Activated CD8-positive, alpha-beta T cell treated with anti-CD3 and anti-CD28 coated beads, Interleukin-2, amount 10 ng/mL, durations not matched to agents 7 days and 5 days (primary cell): ENCODE results near the gene COX7B. TPM values are rescaled to one million over a fixed set of nuclear protein-coding genes. Genes with fewer than 3 reads are reported as not detected.
"Not testable (repeated sequence)": the region's sequence is repeated elsewhere in the genome, so short reads cannot be mapped to it uniquely, and the experiment has no call there.

Experiments
- ATAC-seq: fragments of 150-1000 bp; cut with Tn5 transposase; one replicate; pipeline ENCODE4 v1.10.0; 2021; ENCODE audit warnings: moderate library complexity
- CTCF ChIA-PET: fragments of 350-600 bp; sonication (Branson Sonifier 250); formaldehyde crosslinking; loops from one replicate; lab custom pipeline; 2021; ENCODE audit warnings: antibody characterized with exemption; lab: Charles Lee
- POLR2A ChIA-PET: fragments of 350-600 bp; sonication (Branson Sonifier 250); formaldehyde crosslinking; loops from one replicate; lab custom pipeline; 2021; ENCODE audit warnings: antibody characterized with exemption; lab: Charles Lee
- DNase-seq: peaks from one replicate; pipeline ENCODE4 v3.0.0-alpha.2; 2020
- H3K27ac Mint-ChIP-seq: one replicate; pipeline ENCODE4 v1.8.0; 2021; ENCODE audit warnings: mild to moderate bottlenecking, mixed read lengths
- H3K27me3 Mint-ChIP-seq: one replicate; pipeline ENCODE4 v1.8.0; 2021; ENCODE audit warnings: low read depth, mixed read lengths
- H3K36me3 Mint-ChIP-seq: one replicate; pipeline ENCODE4 v1.8.0; 2021; ENCODE audit warnings: low read depth, mixed read lengths
- H3K4me1 Mint-ChIP-seq: one replicate; pipeline ENCODE4 v1.8.0; 2021; ENCODE audit warnings: low read depth, mixed read lengths
- H3K4me3 Mint-ChIP-seq: one replicate; pipeline ENCODE4 v1.8.0; 2021; ENCODE audit warnings: mild to moderate bottlenecking, mixed read lengths
- H3K9me3 Mint-ChIP-seq: one replicate; pipeline ENCODE4 v1.8.0; 2022; ENCODE audit warnings: mixed read lengths; ENCODE audit not compliant: insufficient read depth
- total RNA-seq, 2 experiments: library from RNA; stranded (reverse); gene quantifications; one replicate each; pipeline ENCODE4 v1.2.3, GENCODE V29; 2021

COX7B gene
- total RNA-seq, 2 experiments from 2014 or later, result 329 to 334 TPM

GRCh38 chrX:77918568-77918967 is 19.3 kb downstream of the COX7B start:
- Mint-ChIP-seq H3K36me3 (peaks cover 2% of the 10 kb centered on the region), H3K27ac (no peak overlapping the region), H3K4me3 (no peak overlapping the region), H3K9me3 (no peaks in the 10 kb centered on the region), H3K4me1 (peaks cover 15% of the 10 kb centered on the region), H3K27me3 (no peaks in the 10 kb centered on the region)
- CTCF ChIA-PET, result interaction anchor here (1.9 to 2.3 kb wide), 2 partner anchors 19 to 106 kb away, joined by 6 to 12 read pairs; partner anchors contain the start of gene COX7B
- DNase-seq, result no peak
- no peak for ATAC-seq
- POLR2A ChIA-PET, result interaction anchor here (0.7 kb wide), 1 partner anchor 8 kb away, joined by 4 read pairs; the partner anchor contains the start of gene ATP7A

DNA sequence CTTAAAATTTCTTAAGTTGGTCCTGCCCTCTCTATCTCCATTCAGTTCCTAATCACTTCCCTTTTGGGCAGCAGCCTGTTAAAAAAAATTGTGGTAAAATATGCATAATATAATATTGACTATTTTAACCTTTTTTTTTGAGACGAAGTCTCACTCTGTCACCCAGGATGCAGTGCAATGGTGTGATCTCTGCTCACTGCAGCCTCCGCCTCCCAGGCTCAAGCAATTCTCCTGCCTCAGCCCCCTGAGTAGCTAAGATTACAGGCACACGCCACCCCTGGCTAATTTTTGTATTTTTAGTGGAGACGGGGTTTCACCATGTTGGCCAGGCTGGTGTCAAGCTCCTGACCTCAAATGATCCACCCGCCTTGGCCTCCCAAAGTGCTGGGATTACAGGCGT is 20.1 kb downstream of the COX7B start:
- ATAC-seq, H3K27ac Mint-ChIP-seq, H3K9me3 Mint-ChIP-seq, H3K27me3 Mint-ChIP-seq, DNase-seq, H3K4me3 Mint-ChIP-seq, H3K36me3 Mint-ChIP-seq: not testable (repeated sequence)
- POLR2A ChIA-PET, result interaction anchor here (0.7 kb wide), 1 partner anchor 9 kb away, joined by 4 read pairs; the partner anchor contains the start of gene ATP7A
- CTCF ChIA-PET, result interaction anchor here (2.3 kb wide), 1 partner anchor 106 kb away, joined by 12 read pairs; no protein-coding TSS in a partner anchor
- peaks cover 15% of the 10 kb centered on the region for H3K4me1 Mint-ChIP-seq

- no peak for ATAC-seq
- DNase-seq, result no peak
- ChIA-PET POLR2A (no interaction called here), CTCF (no interaction called here)
- Mint-ChIP-seq H3K4me3 (no peak overlapping the region), H3K4me1 (peaks cover 4% of the 10 kb centered on the region), H3K27ac (no peak overlapping the region), H3K9me3 (no peaks in the 10 kb centered on the region), H3K36me3 (peaks cover 2% of the 10 kb centered on the region), H3K27me3 (no peaks in the 10 kb centered on the region)
Observed at GRCh38 chrX:77922787-77923186, 23.5 kb downstream of the COX7B start.

DNA sequence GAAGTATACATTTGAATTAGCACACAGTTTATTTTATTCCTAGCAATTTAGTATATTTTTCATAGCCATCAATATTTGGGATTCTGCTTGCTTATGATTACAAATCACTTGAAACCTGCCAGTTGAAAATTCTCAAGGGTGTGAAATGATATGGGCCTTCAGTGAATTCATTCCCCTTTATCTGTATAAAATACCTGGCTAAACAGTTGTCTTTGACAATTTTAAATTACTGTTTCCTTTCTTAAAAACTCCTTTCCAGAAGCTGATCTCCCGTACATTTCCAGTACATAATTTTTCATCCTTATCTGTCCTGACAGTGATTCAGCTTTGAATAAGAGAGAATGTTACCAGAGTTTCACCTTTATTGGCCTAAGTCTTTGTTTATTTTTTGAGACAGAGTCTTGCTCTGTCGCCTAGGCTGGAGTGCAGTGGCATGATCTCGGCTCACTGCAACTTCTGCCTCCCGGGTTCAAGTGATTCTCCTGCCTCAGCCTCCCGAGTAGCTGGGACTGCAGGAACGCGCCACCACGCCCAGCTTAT is 25.1 kb downstream of the COX7B start:
- H3K27me3 Mint-ChIP-seq, result no peaks in the 10 kb centered on the region
- ChIA-PET POLR2A (interaction anchor here (0.6 kb wide), 1 partner anchor 100 kb away, joined by 3 read pairs; no protein-coding TSS in a partner anchor), CTCF (interaction anchor here (0.8 kb wide), 1 partner anchor 11 kb away, joined by 3 read pairs; no protein-coding TSS in a partner anchor)
- no peak for ATAC-seq
- H3K27ac Mint-ChIP-seq, result no peak overlapping the region
- H3K9me3 Mint-ChIP-seq, result no peaks in the 10 kb centered on the region
- no peak overlapping the region for H3K4me3 Mint-ChIP-seq
- H3K4me1 Mint-ChIP-seq, result peaks cover 3% of the 10 kb centered on the region
- H3K36me3 Mint-ChIP-seq, result peaks cover 2% of the 10 kb centered on the region
- DNase-seq, result no peak

DNA sequence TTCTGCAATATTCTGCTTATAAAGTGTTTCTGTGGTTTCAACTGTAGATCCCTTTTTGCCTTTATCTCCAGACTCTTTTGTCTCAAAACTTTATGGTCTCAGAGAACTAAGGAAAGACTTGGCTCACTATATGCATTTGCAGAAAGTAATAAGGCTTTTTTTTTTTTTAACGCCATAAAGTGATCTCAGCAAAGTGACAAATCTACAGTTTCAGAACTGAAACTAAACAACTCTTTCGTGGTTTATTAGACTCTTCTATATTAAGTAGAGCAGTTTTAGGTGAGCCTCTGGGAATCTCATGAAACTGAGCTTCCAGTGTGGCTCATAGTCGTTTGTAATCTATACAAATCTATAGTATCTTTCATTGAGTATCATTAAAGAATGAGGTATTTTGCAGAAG is 26.5 kb downstream of the COX7B start:
- Mint-ChIP-seq H3K27me3 (no peaks in the 10 kb centered on the region), H3K4me3 (no peak overlapping the region), H3K27ac (no peak overlapping the region), H3K36me3 (peaks cover 2% of the 10 kb centered on the region), H3K9me3 (no peaks in the 10 kb centered on the region), H3K4me1 (peaks cover 3% of the 10 kb centered on the region)
- ATAC-seq, result no peak
- CTCF ChIA-PET, result no interaction called here
- POLR2A ChIA-PET, result no interaction called here
- no peak for DNase-seq

- peaks cover 3% of the 10 kb centered on the region for H3K4me1 Mint-ChIP-seq
- CTCF ChIA-PET, result interaction anchor here (0.7 kb wide), 1 partner anchor 94 kb away, joined by 3 read pairs; no protein-coding TSS in a partner anchor
- H3K4me3 Mint-ChIP-seq, result no peak overlapping the region
- no peaks in the 10 kb centered on the region for H3K27me3 Mint-ChIP-seq
- H3K9me3 Mint-ChIP-seq, result no peaks in the 10 kb centered on the region
- peaks cover 4% of the 10 kb centered on the region for H3K36me3 Mint-ChIP-seq
- POLR2A ChIA-PET, result no interaction called here
- H3K27ac Mint-ChIP-seq, result no peak overlapping the region
- ATAC-seq, result no peak
- DNase-seq, result no peak
Observed at GRCh38 chrX:77930581-77930980, 31.3 kb downstream of the COX7B start.

DNA sequence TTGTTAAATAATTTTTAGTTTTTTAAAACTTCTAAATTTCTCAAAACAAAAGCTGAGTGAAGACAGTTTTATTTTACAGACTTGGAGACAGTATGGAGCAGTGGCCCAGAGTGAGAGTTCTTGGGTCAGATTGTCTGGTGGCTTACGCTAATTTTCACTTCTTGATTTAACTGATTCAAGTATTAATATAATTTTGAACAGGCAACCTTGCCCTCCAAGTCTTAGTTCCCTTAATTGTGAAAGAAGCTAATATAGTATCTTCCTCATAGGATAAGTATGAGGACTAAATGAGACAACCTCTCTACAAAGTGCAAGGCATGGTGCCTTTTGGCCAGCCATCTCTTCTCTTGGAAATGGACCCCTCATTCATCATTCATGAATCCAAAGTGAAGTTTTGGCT is 36.6 kb downstream of the COX7B start:
- CTCF ChIA-PET, result no interaction called here
- no peak for DNase-seq
- Mint-ChIP-seq H3K27ac (no peak overlapping the region), H3K27me3 (no peaks in the 10 kb centered on the region), H3K4me3 (no peak overlapping the region), H3K4me1 (no peaks in the 10 kb centered on the region), H3K9me3 (no peaks in the 10 kb centered on the region), H3K36me3 (peaks cover 4% of the 10 kb centered on the region)
- no peak for ATAC-seq
- POLR2A ChIA-PET, result no interaction called here

DNA sequence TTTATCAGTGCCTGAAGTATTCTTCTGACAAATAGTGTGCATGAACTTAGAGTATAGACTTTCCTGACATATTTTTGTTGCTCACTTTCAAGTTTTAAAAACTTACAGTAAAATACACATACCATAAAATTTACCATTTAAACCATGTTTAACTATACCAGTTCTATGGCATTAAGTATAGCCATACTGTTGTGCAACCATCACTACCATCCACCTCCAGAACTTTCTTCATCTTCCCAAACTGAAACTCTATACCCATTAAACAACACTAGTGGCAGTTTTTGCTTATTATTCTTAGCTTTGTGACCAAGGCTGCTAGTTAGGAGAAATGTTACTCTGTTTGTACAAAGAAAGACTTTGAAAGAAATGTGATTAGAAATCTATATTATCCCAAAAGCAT is 37.0 kb downstream of the COX7B start:
- H3K4me1 Mint-ChIP-seq, result no peaks in the 10 kb centered on the region
- no peak for ATAC-seq
- ChIA-PET CTCF (no interaction called here), POLR2A (no interaction called here)
- H3K36me3 Mint-ChIP-seq, result peaks cover 4% of the 10 kb centered on the region
- no peak overlapping the region for H3K27ac Mint-ChIP-seq
- DNase-seq, result no peak
- no peak overlapping the region for H3K4me3 Mint-ChIP-seq
- no peaks in the 10 kb centered on the region for H3K9me3 Mint-ChIP-seq
- H3K27me3 Mint-ChIP-seq, result no peaks in the 10 kb centered on the region

GRCh38 chrX:77937291-77937690 is 38.0 kb downstream of the COX7B start:
- POLR2A ChIA-PET, result no interaction called here
- no peak for DNase-seq
- ATAC-seq, result no peak
- peaks cover 4% of the 10 kb centered on the region for H3K36me3 Mint-ChIP-seq
- CTCF ChIA-PET, result no interaction called here
- no peak overlapping the region for H3K4me3 Mint-ChIP-seq
- no peak overlapping the region for H3K27ac Mint-ChIP-seq
- H3K4me1 Mint-ChIP-seq, result no peaks in the 10 kb centered on the region
- H3K9me3 Mint-ChIP-seq, result no peaks in the 10 kb centered on the region
- H3K27me3 Mint-ChIP-seq, result no peaks in the 10 kb centered on the region

DNA sequence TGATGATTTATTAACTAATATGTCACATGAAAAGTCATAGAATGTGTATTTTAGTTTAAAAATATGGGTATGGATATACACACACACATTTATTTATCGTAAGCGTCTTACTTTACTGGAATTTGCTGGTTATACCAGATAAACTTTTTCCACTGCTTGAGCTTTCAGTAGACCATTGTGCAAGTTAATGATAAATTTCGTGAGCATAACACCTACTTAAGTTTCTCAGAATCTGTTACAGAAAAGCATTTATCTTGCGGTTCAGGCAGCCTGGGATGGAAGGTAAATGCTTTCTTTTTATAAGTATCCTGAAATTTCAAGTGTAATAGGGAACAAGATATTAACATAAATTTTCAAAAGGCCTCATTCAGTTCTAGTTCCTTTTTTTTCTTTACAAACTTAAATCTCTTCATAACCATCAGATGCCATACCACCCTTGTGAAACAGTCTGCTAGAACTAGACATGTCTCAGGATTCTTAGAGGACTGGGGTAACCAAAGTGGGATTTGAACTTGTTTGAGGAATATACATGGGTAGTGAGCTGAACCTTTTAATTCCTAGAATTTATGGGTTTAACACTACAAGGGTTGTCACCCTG is 38.9 kb downstream of the COX7B start:
- no peaks in the 10 kb centered on the region for H3K9me3 Mint-ChIP-seq
- no peaks in the 10 kb centered on the region for H3K27me3 Mint-ChIP-seq
- no peaks in the 10 kb centered on the region for H3K36me3 Mint-ChIP-seq
- ATAC-seq, result no peak
- ChIA-PET CTCF (no interaction called here), POLR2A (no interaction called here)
- H3K27ac Mint-ChIP-seq, result no peak overlapping the region
- H3K4me1 Mint-ChIP-seq, result peaks cover under 1% of the 10 kb centered on the region
- no peak for DNase-seq
- no peak overlapping the region for H3K4me3 Mint-ChIP-seq

GRCh38 chrX:77945031-77945430 is 45.8 kb downstream of the COX7B start:
- H3K9me3 Mint-ChIP-seq, ATAC-seq, POLR2A ChIA-PET, H3K4me1 Mint-ChIP-seq, H3K27ac Mint-ChIP-seq, H3K4me3 Mint-ChIP-seq, H3K36me3 Mint-ChIP-seq, DNase-seq, H3K27me3 Mint-ChIP-seq: not testable (repeated sequence)
- CTCF ChIA-PET, result interaction anchor here (0.7 kb wide), 1 partner anchor 10 kb away, joined by 5 read pairs; no protein-coding TSS in a partner anchor

- Mint-ChIP-seq H3K36me3 (no peaks in the 10 kb centered on the region), H3K4me1 (peaks cover 2% of the 10 kb centered on the region), H3K27ac (no peak overlapping the region), H3K27me3 (no peaks in the 10 kb centered on the region), H3K9me3 (no peaks in the 10 kb centered on the region), H3K4me3 (no peak overlapping the region)
- ATAC-seq (no peak), DNase-seq (no peak)
- CTCF ChIA-PET, result no interaction called here
- POLR2A ChIA-PET, result no interaction called here
Observed at GRCh38 chrX:77945910-77946545, 46.8 kb downstream of the COX7B start.
